WTC11 (cell line): ENCODE results near the gene VLDLR. TPM values are rescaled to one million over a fixed set of nuclear protein-coding genes. Genes with fewer than 3 reads are reported as not detected.

Experiments
- ATAC-seq: fragments of 200-7000 bp; cut with Tn5 transposase; 2 replicates; pipeline ENCODE4 v1.10.0; 2021; ENCODE audit warnings: mild to moderate bottlenecking, moderate library complexity
- CTCF ChIA-PET: fragments of 300-600 bp; sonication (Branson Sonifier 250); formaldehyde crosslinking; loops from one replicate; lab custom pipeline; 2021; ENCODE audit warnings: antibody characterized with exemption; lab: Charles Lee
- POLR2A ChIA-PET: fragments of 350-600 bp; sonication (Branson Sonifier 250); formaldehyde crosslinking; loops from one replicate; lab custom pipeline; 2021; ENCODE audit warnings: antibody characterized with exemption; lab: Charles Lee
- DNase-seq: peaks from one replicate; pipeline ENCODE4 v3.0.0; 2021; ENCODE audit warnings: low spot score
- H3K27ac Mint-ChIP-seq: 2 replicates; pipeline ENCODE4 v1.8.0; 2021; ENCODE audit warnings: mixed read lengths
- H3K27me3 Mint-ChIP-seq: 2 replicates; pipeline ENCODE4 v1.8.0; 2021; ENCODE audit warnings: low read depth, mild to moderate bottlenecking, moderate library complexity, mixed read lengths
- H3K36me3 Mint-ChIP-seq: 2 replicates; pipeline ENCODE4 v1.8.0; 2021; ENCODE audit warnings: mixed read lengths
- H3K4me1 Mint-ChIP-seq: 2 replicates; pipeline ENCODE4 v1.8.0; 2022; ENCODE audit warnings: mixed read lengths
- H3K4me3 Mint-ChIP-seq: 2 replicates; pipeline ENCODE4 v1.8.0; 2021; ENCODE audit warnings: mild to moderate bottlenecking, moderate library complexity, mixed read lengths
- H3K9me3 Mint-ChIP-seq: 2 replicates; pipeline ENCODE4 v1.8.0; 2021; ENCODE audit warnings: mixed read lengths
- CREM ChIP-seq: sonication (generic); formaldehyde crosslinking; IDR thresholded peaks from 2 replicates; pipeline ENCODE4 v1.8.1; 2022; ENCODE audit warnings: mild to moderate bottlenecking, missing genetic modification reagents, moderate library complexity
- ELF4 ChIP-seq: sonication (generic); formaldehyde crosslinking; IDR thresholded peaks from 2 replicates; pipeline ENCODE4 v1.8.1; 2022; ENCODE audit warnings: low read depth, mild to moderate bottlenecking, moderate library complexity, missing genetic modification reagents
- ESRRA ChIP-seq: sonication (generic); formaldehyde crosslinking; IDR thresholded peaks from 2 replicates; pipeline ENCODE4 v1.8.1; 2022; ENCODE audit warnings: mild to moderate bottlenecking, missing genetic modification reagents, borderline replicate concordance
- KAT7 ChIP-seq: sonication (generic); formaldehyde crosslinking; IDR thresholded peaks from 2 replicates; pipeline ENCODE4 v1.8.1; 2023; ENCODE audit warnings: missing genetic modification reagents, mild to moderate bottlenecking, borderline replicate concordance
- NFATC4 ChIP-seq: fragments of 250-450 bp; sonication (Bioruptor Pico); IDR thresholded peaks from 2 replicates; pipeline ENCODE4 v1.9.0; 2021; ENCODE audit warnings: mild to moderate bottlenecking
- NFE2L1 ChIP-seq: sonication (generic); formaldehyde crosslinking; IDR thresholded peaks from 2 replicates; pipeline ENCODE4 v1.8.1; 2023; ENCODE audit warnings: missing genetic modification reagents
- NFYB ChIP-seq: sonication (generic); formaldehyde crosslinking; conservative IDR thresholded peaks from 2 replicates; pipeline ENCODE4 v1.8.0; 2022; ENCODE audit warnings: low read depth, missing genetic modification reagents
- NR2C2 ChIP-seq: sonication (generic); formaldehyde crosslinking; IDR thresholded peaks from 2 replicates; pipeline ENCODE4 v1.8.0; 2022; ENCODE audit warnings: mild to moderate bottlenecking, missing genetic modification reagents
- NR3C1 ChIP-seq: sonication (generic); formaldehyde crosslinking; conservative IDR thresholded peaks from 2 replicates; pipeline ENCODE4 v1.8.1; 2023; ENCODE audit warnings: low read depth, mild to moderate bottlenecking, missing genetic modification reagents
- RORB ChIP-seq: fragments of 250-450 bp; sonication (Bioruptor Pico); IDR thresholded peaks from 2 replicates; pipeline ENCODE4 v1.9.0; 2021; ENCODE audit warnings: mild to moderate bottlenecking
- SMAD3 ChIP-seq: sonication (generic); formaldehyde crosslinking; IDR thresholded peaks from 2 replicates; pipeline ENCODE4 v1.8.0; 2022; ENCODE audit warnings: missing genetic modification reagents, mild to moderate bottlenecking, borderline replicate concordance
- SOX15 ChIP-seq: fragments of 250-450 bp; sonication (Bioruptor Pico); IDR thresholded peaks from 2 replicates; pipeline ENCODE4 v1.9.0; 2021; ENCODE audit warnings: mild to moderate bottlenecking
- TCF7 ChIP-seq: sonication (generic); formaldehyde crosslinking; IDR thresholded peaks from 2 replicates; pipeline ENCODE4 v1.8.0; 2022; ENCODE audit warnings: mild to moderate bottlenecking, low read depth, missing genetic modification reagents, moderate library complexity
- TEAD1 ChIP-seq: sonication (generic); formaldehyde crosslinking; IDR thresholded peaks from 2 replicates; pipeline ENCODE4 v1.8.0; 2022; ENCODE audit warnings: mild to moderate bottlenecking, missing genetic modification reagents
- TP53 ChIP-seq: sonication (generic); formaldehyde crosslinking; IDR thresholded peaks from 2 replicates; pipeline ENCODE4 v1.8.1; 2023; ENCODE audit warnings: mild to moderate bottlenecking, missing genetic modification reagents
- USF2 ChIP-seq: sonication (generic); formaldehyde crosslinking; IDR thresholded peaks from 2 replicates; pipeline ENCODE4 v1.8.1; 2023; ENCODE audit warnings: mild to moderate bottlenecking, missing genetic modification reagents, moderate library complexity
- ZNF317 ChIP-seq: sonication (generic); formaldehyde crosslinking; IDR thresholded peaks from 2 replicates; pipeline ENCODE4 v1.8.1; 2023; ENCODE audit warnings: low read depth, mild to moderate bottlenecking, moderate library complexity, missing genetic modification reagents, borderline replicate concordance
- ZNF416 ChIP-seq: fragments of 250-450 bp; sonication (Bioruptor Pico); IDR thresholded peaks from 2 replicates; pipeline ENCODE4 v1.9.0; 2021; ENCODE audit warnings: mild to moderate bottlenecking, inconsistent platforms
- ZNF425 ChIP-seq: fragments of 250-450 bp; sonication (Bioruptor Pico); conservative IDR thresholded peaks from 2 replicates; pipeline ENCODE4 v1.9.0; 2021; ENCODE audit warnings: mild to moderate bottlenecking
- ZNF671 ChIP-seq: fragments of 250-450 bp; sonication (Bioruptor Pico); IDR thresholded peaks from 2 replicates; pipeline ENCODE4 v1.8.0; 2021; ENCODE audit warnings: mild to moderate bottlenecking
- total RNA-seq: library from RNA; stranded (reverse); gene quantifications from 3 replicates; pipeline ENCODE4 v1.2.3, GENCODE V29; 2021

VLDLR gene
- total RNA-seq, 1 experiment from 2014 or later, result 40.8 TPM

DNA sequence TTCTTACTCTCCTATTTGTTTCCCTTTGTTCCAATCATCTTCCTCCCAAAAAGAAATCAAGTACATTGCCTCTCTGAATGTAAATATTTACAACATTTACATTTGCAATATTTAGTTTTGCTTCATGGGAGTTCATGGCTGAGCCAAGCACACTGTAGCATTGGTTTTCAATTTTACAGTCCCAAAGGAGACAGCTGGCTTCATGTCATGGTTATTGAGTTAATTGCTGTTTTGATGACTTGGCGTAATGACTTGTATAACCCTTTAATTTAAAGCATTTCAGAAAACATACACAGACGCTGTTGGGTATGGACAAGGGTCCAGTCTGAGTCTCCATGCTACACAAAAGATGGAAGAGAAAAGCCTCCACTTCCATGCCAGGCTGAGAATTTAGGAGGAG lies 25.6 kb upstream of the VLDLR start:
- Mint-ChIP-seq H3K9me3 (peaks cover 30% of the 10 kb centered on the region), H3K4me1 (no peaks in the 10 kb centered on the region), H3K27ac (no peak overlapping the region), H3K27me3 (no peaks in the 10 kb centered on the region), H3K4me3 (no peak overlapping the region), H3K36me3 (peaks cover 31% of the 10 kb centered on the region)
- TF ChIP-seq ESRRA (CRISPR knock-in tag) (no peak), SOX15 (CRISPR knock-in tag) (no peak), RORB (CRISPR knock-in tag) (no peak), SMAD3 (no peak), ZNF317 (CRISPR knock-in tag) (no peak), ZNF671 (CRISPR knock-in tag) (no peak), TP53 (no peak), NR2C2 (CRISPR knock-in tag) (no peak), TCF7 (CRISPR knock-in tag) (no peak), NFATC4 (CRISPR knock-in tag) (no peak)
- DNase-seq, result no peak
- POLR2A ChIA-PET, result no interaction called here
- CTCF ChIA-PET, result interaction anchor here (0.6 kb wide), 1 partner anchor 61 kb away, joined by 6 read pairs; no protein-coding TSS in a partner anchor
- no peak for ATAC-seq

- H3K9me3 Mint-ChIP-seq, result peaks cover 14% of the 10 kb centered on the region
- TF ChIP-seq NFYB (CRISPR knock-in tag) (no peak), ELF4 (CRISPR knock-in tag) (no peak)
- TF ChIP-seq, all 79 proteins: peak for 0
- DNase-seq, result no peak
- ChIA-PET POLR2A (no interaction called here), CTCF (interaction anchor here (0.7 kb wide), 1 partner anchor 151 kb away, joined by 4 read pairs; no protein-coding TSS in a partner anchor)
- H3K27me3 Mint-ChIP-seq, result no peaks in the 10 kb centered on the region
- H3K27ac Mint-ChIP-seq, result no peak overlapping the region
- no peaks in the 10 kb centered on the region; the same call in 1 of the 2 replicates for H3K4me1 Mint-ChIP-seq
- peaks cover 16% of the 10 kb centered on the region for H3K36me3 Mint-ChIP-seq
- no peak overlapping the region for H3K4me3 Mint-ChIP-seq
- ATAC-seq, result no peak
Observed at GRCh38 chr9:2597483-2597882, 24.1 kb upstream of the VLDLR start.

DNA sequence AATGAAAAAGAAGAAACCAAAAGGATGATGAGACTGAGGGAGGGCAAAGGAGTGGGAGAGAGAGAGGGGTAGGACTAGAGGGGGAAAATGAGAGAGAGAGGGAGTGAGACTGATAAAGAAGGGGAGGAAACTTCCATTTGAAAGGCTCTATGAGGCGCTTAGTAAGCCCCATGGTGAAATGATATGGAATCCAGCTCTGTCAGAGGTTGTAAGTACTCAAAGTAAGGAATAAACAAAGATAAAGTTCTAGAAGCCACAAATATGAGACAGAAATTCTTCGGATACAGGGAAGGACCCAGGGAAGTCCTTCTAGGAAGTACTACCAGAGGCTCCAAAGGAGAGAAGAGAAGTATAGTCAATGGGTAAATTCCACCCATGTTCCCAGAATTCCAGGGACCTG lies 21.7 kb upstream of the VLDLR start:
- no peak for ATAC-seq
- no peak overlapping the region for H3K4me3 Mint-ChIP-seq
- no peaks in the 10 kb centered on the region for H3K9me3 Mint-ChIP-seq
- no peaks in the 10 kb centered on the region for H3K36me3 Mint-ChIP-seq
- ChIA-PET CTCF (no interaction called here), POLR2A (no interaction called here)
- no peaks in the 10 kb centered on the region; the same call in 1 of the 2 replicates for H3K4me1 Mint-ChIP-seq
- TF ChIP-seq CREM (no peak), ZNF416 (no peak), KAT7 (CRISPR knock-in tag) (no peak), NFE2L1 (CRISPR knock-in tag) (no peak), USF2 (CRISPR knock-in tag) (no peak), ESRRA (CRISPR knock-in tag) (no peak), TEAD1 (CRISPR knock-in tag) (no peak), NR3C1 (CRISPR knock-in tag) (no peak), ZNF425 (CRISPR knock-in tag) (no peak), ZNF317 (CRISPR knock-in tag) (no peak)
- TF ChIP-seq, all 79 proteins: peak for 0
- no peak overlapping the region for H3K27ac Mint-ChIP-seq
- DNase-seq, result no peak
- no peaks in the 10 kb centered on the region for H3K27me3 Mint-ChIP-seq
